Stimulated activated CD8-positive, alpha-beta memory T cell treated with anti-CD3 and anti-CD28 coated beads, Interleukin-12 subunit alpha, Interleukin-12 subunit beta, amount 100 ng/mL, for 24 hours (primary cell): ENCODE results near the gene ERBB2.
A peak's percentile ranks its signal among the peaks of the same experiment; 100 is the strongest.
"Not testable (repeated sequence)": the region's sequence is repeated elsewhere in the genome, so short reads cannot be mapped to it uniquely, and the experiment has no call there.

ENCODE experiments used
- DNase-seq: peaks from one replicate; pipeline ENCODE4 v3.0.0-alpha.2; 2020; ENCODE audit errors: extremely low read depth

Gene ERBB2

GRCh38 chr17:39744836-39745215 is 45.0 kb downstream of the ERBB2 start:
- DNase-seq = no peak

DNA sequence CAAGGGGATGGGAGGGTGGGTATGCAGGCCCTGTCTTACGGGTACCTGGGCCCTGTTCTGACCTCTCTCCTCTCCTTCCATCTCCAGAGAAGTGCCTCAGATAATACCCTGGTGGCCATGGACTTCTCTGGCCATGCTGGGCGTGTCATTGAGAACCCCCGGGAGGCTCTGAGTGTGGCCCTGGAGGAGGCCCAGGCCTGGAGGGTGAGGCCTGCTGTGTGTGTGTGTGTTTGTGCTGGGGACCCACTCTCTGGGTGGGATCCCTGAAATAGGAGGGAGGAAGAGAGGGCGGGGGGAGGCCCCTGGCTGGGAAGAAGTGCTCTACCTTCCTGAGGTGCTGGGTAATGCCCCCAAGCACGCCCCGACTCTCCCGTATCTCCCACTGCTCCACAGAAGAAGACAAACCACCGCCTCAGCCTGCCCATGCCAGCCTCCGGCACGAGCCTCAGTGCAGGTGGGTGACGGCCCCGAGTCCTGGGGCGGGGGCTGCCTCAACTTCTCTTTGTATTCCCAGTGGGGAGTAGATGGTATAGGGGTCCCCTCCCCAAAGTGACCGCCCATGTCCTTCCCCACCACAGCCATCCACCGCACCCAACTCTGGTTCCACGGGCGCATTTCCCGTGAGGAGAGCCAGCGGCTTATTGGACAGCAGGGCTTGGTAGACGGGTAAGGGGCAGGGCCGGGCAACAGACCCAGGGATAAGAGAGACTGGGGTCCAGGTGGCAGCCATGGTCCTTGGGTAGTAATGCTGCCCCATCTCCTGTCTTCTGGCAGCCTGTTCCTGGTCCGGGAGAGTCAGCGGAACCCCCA is 45.7 kb downstream of the ERBB2 start:
- no peak for DNase-seq

- DNase-seq = no peak
Measured at GRCh38 chr17:39746145-39746461, 46.2 kb downstream of the ERBB2 start.

DNA sequence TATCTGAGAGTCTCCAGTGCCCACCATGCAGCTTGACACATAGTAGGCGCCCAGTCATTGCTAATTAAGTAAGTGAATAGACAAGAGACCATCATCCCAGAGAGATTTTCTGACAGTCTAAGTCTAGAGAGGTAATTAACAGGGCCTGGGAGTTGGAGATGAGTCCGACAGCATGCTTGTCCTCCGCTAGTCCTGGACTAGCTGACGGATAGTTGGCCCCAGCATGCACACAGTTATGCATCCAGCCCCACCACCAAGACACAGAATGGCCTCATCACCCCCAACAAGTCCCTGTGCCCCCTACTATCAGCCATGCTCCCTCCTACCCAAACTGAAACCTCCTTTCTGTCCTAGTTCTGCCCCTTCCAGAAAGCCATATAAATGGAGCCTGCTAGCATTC is 47.9 kb downstream of the ERBB2 start:
- DNase-seq = no peak

DNA sequence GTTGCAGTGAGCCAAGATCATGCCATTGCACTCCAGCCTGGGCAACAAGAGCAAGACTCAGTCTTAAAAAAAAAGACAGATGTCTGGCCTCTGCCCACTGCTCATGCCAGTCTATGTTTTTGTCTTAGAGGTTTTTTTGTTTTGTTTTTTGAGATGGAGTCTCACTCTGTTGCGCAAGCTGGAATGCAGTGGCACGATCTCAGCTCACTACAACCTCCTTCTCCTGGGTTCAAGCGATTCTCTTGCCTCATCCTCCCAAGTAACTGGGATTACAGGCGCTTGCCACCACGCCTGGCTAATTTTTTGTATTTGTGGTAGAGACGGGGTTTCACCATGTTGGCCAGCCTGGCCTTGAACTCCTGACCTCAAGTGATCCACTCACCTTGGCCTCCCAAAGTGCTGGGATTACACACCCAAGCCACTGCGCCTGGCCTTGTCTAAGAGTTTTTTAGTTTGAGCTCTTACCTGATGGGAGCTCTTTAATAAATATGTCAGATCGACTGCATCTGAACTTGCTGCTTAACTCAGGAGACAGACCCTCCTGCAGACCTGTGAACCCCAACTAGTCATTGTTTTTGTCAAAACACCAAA is 48.7 kb downstream of the ERBB2 start:
- not testable (repeated sequence) for DNase-seq

GRCh38 chr17:39750131-39751015 is 50.5 kb downstream of the ERBB2 start:
- no peak for DNase-seq

- DNase-seq = no peak
Measured at GRCh38 chr17:39751016-39751543, 51.2 kb downstream of the ERBB2 start.

GRCh38 chr17:39751637-39752036 is 51.8 kb downstream of the ERBB2 start:
- no peak for DNase-seq

DNA sequence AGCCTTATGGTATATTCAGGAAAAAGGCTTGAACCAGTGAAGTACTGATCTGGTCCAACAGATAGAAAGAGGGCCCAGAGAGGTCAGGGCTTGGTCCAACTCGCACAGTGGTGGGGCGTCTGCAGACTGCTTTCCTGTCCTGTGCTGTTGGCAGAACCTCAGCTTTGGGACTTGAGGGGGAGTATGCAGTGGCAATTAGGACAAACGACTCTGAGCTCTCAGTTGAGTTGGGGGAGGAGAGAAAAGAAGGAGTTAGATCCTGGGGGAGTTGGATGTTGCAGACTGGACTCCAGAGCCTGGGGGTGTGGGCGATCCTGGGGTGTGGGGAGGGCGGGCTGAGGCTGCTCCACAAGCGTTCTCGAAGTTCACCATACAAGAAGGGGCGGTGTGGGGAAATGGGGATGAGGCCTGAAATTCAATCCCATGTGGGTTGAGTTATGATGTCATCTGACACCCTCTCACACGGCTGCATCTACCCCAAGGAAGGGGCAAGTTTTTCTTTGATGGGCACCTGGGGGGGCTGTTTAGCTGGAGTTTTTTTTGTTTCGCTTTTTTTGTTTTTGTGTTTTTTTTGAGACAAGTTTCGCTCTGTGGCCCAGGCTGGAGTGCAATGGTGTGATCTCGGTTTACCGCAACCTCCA is 52.5 kb downstream of the ERBB2 start:
- no peak for DNase-seq

DNA sequence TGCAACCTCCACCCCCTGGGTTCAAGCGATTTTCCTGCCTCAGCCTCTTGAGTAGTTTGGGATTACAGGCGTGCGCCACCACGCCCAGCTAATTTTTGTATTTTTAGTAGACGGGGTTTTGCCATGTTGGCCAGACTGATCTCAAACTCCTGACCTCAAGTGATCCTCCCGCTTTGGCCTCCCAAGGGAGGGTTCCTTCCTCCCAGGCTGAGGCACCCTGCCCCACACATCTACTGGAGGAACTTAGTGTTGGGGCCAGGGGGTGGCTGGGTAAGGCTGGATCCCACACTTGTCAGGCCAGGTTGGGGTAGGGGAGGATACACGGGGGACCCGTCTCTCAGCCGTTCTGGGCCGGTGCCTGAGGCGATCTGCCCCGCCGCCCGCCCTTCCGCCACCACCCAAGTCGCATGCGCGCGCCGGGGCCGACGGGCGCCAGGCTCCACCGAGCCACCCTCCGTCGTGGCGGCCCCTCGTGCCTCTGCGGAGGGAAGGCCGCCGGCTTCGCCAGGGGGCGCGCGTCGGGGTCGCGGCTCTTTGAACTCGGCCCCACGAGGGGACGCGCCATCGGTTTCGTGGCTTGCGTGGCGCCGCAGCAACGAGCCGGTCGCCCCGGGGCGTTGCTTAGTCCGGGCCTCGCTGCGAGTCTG is 53.8 kb downstream of the ERBB2 start:
- peak; percentile 42 for DNase-seq

GRCh38 chr17:39754161-39754957 is 54.5 kb downstream of the ERBB2 start:
- peak; percentile 93 for DNase-seq

DNA sequence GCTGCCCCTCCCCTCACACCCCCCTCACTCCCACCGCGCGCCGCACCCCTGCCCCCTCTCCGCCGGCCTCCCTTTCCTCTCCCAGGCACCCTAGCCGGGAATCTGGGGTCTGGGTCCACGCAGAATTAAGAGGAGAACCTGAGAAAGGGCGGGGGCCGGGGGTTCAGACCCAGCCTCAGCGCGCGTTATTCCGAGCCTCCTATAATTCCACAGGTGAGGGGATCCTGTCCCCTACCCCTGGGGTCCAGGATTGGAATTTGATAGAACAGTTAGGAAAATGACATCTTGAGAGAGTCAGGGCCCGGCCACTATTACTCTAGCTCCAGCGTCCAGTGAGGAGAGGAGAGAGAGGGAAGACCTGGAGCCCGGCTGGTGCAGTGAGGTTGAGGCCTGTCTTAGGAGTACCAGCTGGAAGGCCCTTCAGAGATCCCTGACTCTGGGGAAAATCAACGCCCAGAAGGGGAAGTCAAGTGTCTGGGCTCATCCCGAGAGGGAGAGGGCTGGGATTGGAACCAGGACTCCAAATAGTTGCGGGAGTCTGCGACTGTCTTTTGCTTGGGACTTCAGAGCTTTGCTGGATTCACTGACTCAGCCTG is 55.2 kb downstream of the ERBB2 start:
- DNase-seq = no peak

GRCh38 chr17:39755554-39756379 is 55.9 kb downstream of the ERBB2 start:
- DNase-seq = no peak

GRCh38 chr17:39756380-39757079 is 56.7 kb downstream of the ERBB2 start:
- no peak for DNase-seq

DNA sequence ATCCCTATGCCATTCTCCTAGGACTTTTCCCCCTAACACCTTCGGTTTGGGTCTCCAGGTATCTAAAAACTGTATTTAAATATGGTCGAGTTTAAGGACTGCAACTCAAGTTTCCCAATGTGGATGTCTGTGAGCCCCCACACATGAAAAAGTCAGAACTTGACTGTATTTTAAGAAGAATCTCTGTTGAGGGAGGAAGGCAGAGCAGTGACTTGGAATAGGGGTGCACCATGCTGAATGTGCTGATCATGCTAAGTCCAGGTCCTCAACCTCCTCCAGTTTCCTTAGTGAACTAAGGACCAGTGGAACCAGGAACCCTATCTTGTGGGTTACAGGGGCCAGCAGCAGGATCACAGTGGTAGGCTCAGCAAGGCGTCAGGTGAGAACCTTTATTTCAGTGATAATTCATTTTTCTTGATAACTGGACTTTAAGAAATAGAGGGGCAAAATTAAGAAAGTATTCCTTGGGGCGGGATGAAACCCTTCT is 57.4 kb downstream of the ERBB2 start:
- DNase-seq = no peak

DNA sequence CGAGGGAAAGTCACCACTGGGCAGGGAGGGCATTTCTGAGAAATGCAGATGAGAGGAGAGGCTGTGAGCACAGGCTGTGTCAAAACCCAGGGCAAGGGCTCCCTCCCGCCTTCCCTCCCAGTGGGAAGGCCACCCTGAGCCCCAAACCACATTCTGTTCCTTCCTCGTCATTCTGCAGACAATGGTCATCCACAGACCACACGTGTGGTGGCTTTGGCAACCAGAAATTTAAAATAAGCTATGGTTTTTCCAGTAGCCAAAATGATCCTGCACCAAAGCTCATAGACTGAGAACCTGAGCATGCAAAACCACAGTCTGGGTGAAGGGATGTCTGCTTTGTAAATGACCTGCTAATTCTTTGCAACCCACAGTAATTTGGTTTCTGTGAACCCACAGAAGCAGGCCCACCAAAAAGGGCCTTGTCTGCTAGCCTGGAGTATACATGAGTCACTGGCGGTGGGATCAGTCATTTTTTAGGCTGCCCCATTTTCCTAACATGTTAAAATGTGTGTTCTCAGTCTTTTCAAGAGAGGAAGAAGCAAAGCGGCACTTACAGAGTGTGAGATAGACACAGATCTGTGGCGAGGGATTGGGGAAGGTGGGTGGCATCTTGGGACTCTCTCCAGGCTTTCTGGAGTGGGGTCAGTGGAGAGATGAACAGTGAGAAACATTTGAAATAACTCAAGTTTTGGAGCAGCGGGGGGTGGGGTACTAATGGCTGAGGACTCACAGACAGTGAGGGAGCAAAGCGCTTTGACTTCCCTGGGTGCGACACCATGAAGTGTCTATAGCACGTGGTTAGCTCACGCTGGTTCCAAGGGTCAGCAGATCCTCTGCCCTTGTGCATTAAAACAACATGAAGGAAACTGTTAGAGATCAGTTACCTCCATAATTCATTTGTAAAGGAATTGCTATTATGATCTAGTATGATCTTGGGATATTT is 58.3 kb downstream of the ERBB2 start:
- DNase-seq = peak; percentile 31

- DNase-seq = no peak
Measured at GRCh38 chr17:39759204-39759603, 59.3 kb downstream of the ERBB2 start.
